Measurements from ENCODE around the gene HIBADH. TPM values are rescaled to one million over a fixed set of nuclear protein-coding genes. Genes with fewer than 3 reads are reported as not detected.

Gene HIBADH
- total RNA-seq, 1 experiment from 2014 or later = 33.7 TPM

- Mint-ChIP-seq H3K27ac (ENCODE audit: unreplicated experiment) (no peak overlapping the region), H3K36me3 (ENCODE audit: insufficient read depth, unreplicated experiment) (no peaks in the 10 kb centered on the region), H3K4me1 (ENCODE audit: low read depth, unreplicated experiment) (no peaks in the 10 kb centered on the region), H3K4me3 (ENCODE audit: unreplicated experiment) (no peak overlapping the region), H3K27me3 (ENCODE audit: insufficient read depth, unreplicated experiment) (no peaks in the 10 kb centered on the region), H3K9me3 (ENCODE audit: unreplicated experiment) (no peaks in the 10 kb centered on the region)
- intact Hi-C loops (cut with micrococcal nuclease; ENCODE audit: unreplicated experiment) = no loop called here
- Histone ChIP-seq H3K9me3 (no peaks in the 10 kb centered on the region), H3K4me3 (ENCODE audit: low read depth, low read length) (no peak overlapping the region), H3K36me3 (ENCODE audit: control insufficient read depth, insufficient read depth, low read length) (no peaks in the 10 kb centered on the region), H3K27me3 (replicated peaks; ENCODE audit: control insufficient read depth, insufficient read depth, low read length) (no peaks in the 10 kb centered on the region), H3K4me1 (no peaks in the 10 kb centered on the region)
- no TSS peak for BruUV-seq (replicated peaks)
- DNase-seq = no peak
- no peak for TF ChIP-seq CTCF (IDR thresholded peaks at IDR 0.05; ENCODE audit: insufficient read depth in 1 of 2, low read depth in 1 of 2, low read length in 1 of 2, severe bottlenecking in 1 of 2, unreplicated experiment in 1 of 2)
- ChIA-PET CTCF (no interaction called here), POLR2A (no interaction called here)
These were observed 37.1 kb upstream of the HIBADH start for GRCh38 chr7:27699751-27700150.

GRCh38 chr7:27697861-27698430, 35.3 kb upstream of the HIBADH start:
- BruUV-seq (replicated peaks) = no TSS peak
- TF ChIP-seq CTCF (IDR thresholded peaks at IDR 0.05; ENCODE audit: insufficient read depth in 1 of 2, low read depth in 1 of 2, low read length in 1 of 2, severe bottlenecking in 1 of 2, unreplicated experiment in 1 of 2) = no peak
- Mint-ChIP-seq H3K4me3 (ENCODE audit: unreplicated experiment) (no peak overlapping the region), H3K4me1 (ENCODE audit: low read depth, unreplicated experiment) (no peaks in the 10 kb centered on the region), H3K27me3 (ENCODE audit: insufficient read depth, unreplicated experiment) (no peaks in the 10 kb centered on the region), H3K36me3 (ENCODE audit: insufficient read depth, unreplicated experiment) (no peaks in the 10 kb centered on the region), H3K27ac (ENCODE audit: unreplicated experiment) (no peak overlapping the region), H3K9me3 (ENCODE audit: unreplicated experiment) (no peaks in the 10 kb centered on the region)
- CTCF ChIA-PET = no interaction called here
- H3K36me3 ChIP-seq (ENCODE audit: control insufficient read depth, insufficient read depth, low read length) = no peaks in the 10 kb centered on the region
- no peaks in the 10 kb centered on the region for H3K9me3 ChIP-seq
- no peaks in the 10 kb centered on the region for H3K4me1 ChIP-seq
- H3K4me3 ChIP-seq (ENCODE audit: low read depth, low read length) = no peak overlapping the region
- POLR2A ChIA-PET = interaction anchor here (0.6 kb wide), 1 partner anchor 18 kb away, joined by 7 read pairs; no protein-coding TSS in a partner anchor
- no peaks in the 10 kb centered on the region for H3K27me3 ChIP-seq (replicated peaks; ENCODE audit: control insufficient read depth, insufficient read depth, low read length)
- DNase-seq = no peak
- intact Hi-C loops (cut with micrococcal nuclease; ENCODE audit: unreplicated experiment) = no loop called here

- no peaks in the 10 kb centered on the region for H3K9me3 Mint-ChIP-seq (ENCODE audit: unreplicated experiment)
These were observed 32.4 kb upstream of the HIBADH start for GRCh38 chr7:27695096-27695495.

More at GRCh38 chr7:27695096-27695495, 32.4 kb upstream of the HIBADH start:
- Mint-ChIP-seq H3K27me3 (ENCODE audit: insufficient read depth, unreplicated experiment) (no peaks in the 10 kb centered on the region), H3K27ac (ENCODE audit: unreplicated experiment) (no peak overlapping the region), H3K36me3 (ENCODE audit: insufficient read depth, unreplicated experiment) (no peaks in the 10 kb centered on the region), H3K4me1 (ENCODE audit: low read depth, unreplicated experiment) (no peaks in the 10 kb centered on the region), H3K4me3 (ENCODE audit: unreplicated experiment) (no peak overlapping the region)
- H3K4me1 ChIP-seq = no peaks in the 10 kb centered on the region
- H3K9me3 ChIP-seq = no peaks in the 10 kb centered on the region
- no TSS peak for BruUV-seq (replicated peaks)
- ChIA-PET POLR2A (no interaction called here), CTCF (no interaction called here)
- no peak for TF ChIP-seq CTCF (IDR thresholded peaks at IDR 0.05; ENCODE audit: insufficient read depth in 1 of 2, low read depth in 1 of 2, low read length in 1 of 2, severe bottlenecking in 1 of 2, unreplicated experiment in 1 of 2)
- H3K36me3 ChIP-seq (ENCODE audit: control insufficient read depth, insufficient read depth, low read length) = no peaks in the 10 kb centered on the region
- H3K27me3 ChIP-seq (replicated peaks; ENCODE audit: control insufficient read depth, insufficient read depth, low read length) = no peaks in the 10 kb centered on the region; the same call in 1 of the 2 replicates
- intact Hi-C loops (cut with micrococcal nuclease; ENCODE audit: unreplicated experiment) = no loop called here
- H3K4me3 ChIP-seq (ENCODE audit: low read depth, low read length) = no peak overlapping the region
- DNase-seq = no peak
